ENCODE results near the gene CXCL17.

CXCL17 gene

GRCh38 chr19:42396381-42397262, 46.1 kb downstream of the CXCL17 start:
- Mint-ChIP-seq H3K9me3 (no peaks in the 10 kb centered on the region), H3K4me1 (ENCODE audit: low read depth in 2 of 2) (peaks cover 34 to 36% of the 10 kb centered on the region in 2 donors), H3K36me3 (ENCODE audit: insufficient read depth) (peaks cover 6% of the 10 kb centered on the region), H3K27ac (peak overlapping the region; percentile 95 to 96), H3K4me3 (peak overlapping the region; percentile 80 to 83), H3K27me3 (peaks cover 0 to 8% of the 10 kb centered on the region in 2 donors)
- ATAC-seq (replicated peaks), result peak; percentile 86
- DNase-seq, result peak; percentile 88 to 93 (median 91)

GRCh38 chr19:42394751-42395150, 48.0 kb downstream of the CXCL17 start:
- Mint-ChIP-seq H3K4me1 (ENCODE audit: low read depth in 2 of 2) (peaks cover 23 to 29% of the 10 kb centered on the region in 2 donors), H3K9me3 (no peaks in the 10 kb centered on the region), H3K4me3 (no peak overlapping the region), H3K36me3 (ENCODE audit: insufficient read depth) (peaks cover 6% of the 10 kb centered on the region), H3K27me3 (peaks cover 15 to 26% of the 10 kb centered on the region in 2 donors), H3K27ac (no peak overlapping the region)
- no peak for DNase-seq
- no peak for ATAC-seq (replicated peaks)

GRCh38 chr19:42392165-42392564, 50.6 kb downstream of the CXCL17 start:
- peaks cover 28 to 46% of the 10 kb centered on the region in 2 donors for H3K27me3 Mint-ChIP-seq
- ATAC-seq (replicated peaks) (no peak), DNase-seq (no peak)
- no peak overlapping the region for H3K4me3 Mint-ChIP-seq
- no peaks in the 10 kb centered on the region for H3K9me3 Mint-ChIP-seq
- H3K36me3 Mint-ChIP-seq (ENCODE audit: insufficient read depth), result peaks cover 3% of the 10 kb centered on the region
- no peak overlapping the region for H3K27ac Mint-ChIP-seq
- H3K4me1 Mint-ChIP-seq (ENCODE audit: low read depth in 2 of 2), result peaks cover 7 to 10% of the 10 kb centered on the region in 2 donors

- no peak within 1 kb of the TSS for H3K4me3 Mint-ChIP-seq
These were observed 52.8 kb downstream of the CXCL17 start, which contains the start of gene CNFN for GRCh38 chr19:42389899-42390298. Gene CNFN (minus strand): TSS chr19:42390297. CDS start chr19:42389037, 1,260 bp downstream.

GRCh38 chr19:42388851-42389489, 53.8 kb downstream of the CXCL17 start:
- no peak overlapping the region for H3K4me3 Mint-ChIP-seq
- DNase-seq, result no peak
- no peak overlapping the region for H3K27ac Mint-ChIP-seq

More at GRCh38 chr19:42389899-42390298, 52.8 kb downstream of the CXCL17 start, which contains the start of gene CNFN:
- H3K27me3 Mint-ChIP-seq, result peaks cover 35 to 54% of the 10 kb centered on the region in 2 donors
- ATAC-seq (replicated peaks) (no peak), DNase-seq (no peak)
- H3K27ac Mint-ChIP-seq, result no peak within 1 kb of the TSS
- H3K36me3 Mint-ChIP-seq (ENCODE audit: insufficient read depth), result peaks cover 4% of the 10 kb centered on the region
- H3K9me3 Mint-ChIP-seq, result no peaks in the 10 kb centered on the region
- H3K4me1 Mint-ChIP-seq (ENCODE audit: low read depth in 2 of 2), result peaks cover 5 to 7% of the 10 kb centered on the region in 2 donors

GRCh38 chr19:42386974-42387707, 55.6 kb downstream of the CXCL17 start:
- Mint-ChIP-seq H3K27me3 (peaks cover 47 to 66% of the 10 kb centered on the region in 2 donors), H3K4me3 (peak overlapping the region; percentile 72 to 79), H3K27ac (peak overlapping the region in 1 of 2 donors; percentile 83), H3K9me3 (no peaks in the 10 kb centered on the region), H3K4me1 (ENCODE audit: low read depth in 2 of 2) (peaks cover 5 to 7% of the 10 kb centered on the region in 2 donors), H3K36me3 (ENCODE audit: insufficient read depth) (peaks cover 4% of the 10 kb centered on the region)
- ATAC-seq (replicated peaks), result peak; percentile 91
- peak; percentile 53 to 57 (median 55) for DNase-seq

More at GRCh38 chr19:42388851-42389489, 53.8 kb downstream of the CXCL17 start:
- H3K4me1 Mint-ChIP-seq (ENCODE audit: low read depth in 2 of 2), result peaks cover 5 to 7% of the 10 kb centered on the region in 2 donors
- H3K9me3 Mint-ChIP-seq, result no peaks in the 10 kb centered on the region
- H3K27me3 Mint-ChIP-seq, result peaks cover 35 to 54% of the 10 kb centered on the region in 2 donors
- no peak for ATAC-seq (replicated peaks)
- peaks cover 4% of the 10 kb centered on the region for H3K36me3 Mint-ChIP-seq (ENCODE audit: insufficient read depth)

GRCh38 chr19:42380155-42380554, 62.6 kb downstream of the CXCL17 start:
- ATAC-seq (replicated peaks) (no peak), DNase-seq (no peak)
- Mint-ChIP-seq H3K27me3 (peaks cover 21 to 34% of the 10 kb centered on the region in 2 donors), H3K4me3 (no peak overlapping the region), H3K4me1 (ENCODE audit: low read depth in 2 of 2) (no peaks in the 10 kb centered on the region), H3K27ac (no peak overlapping the region), H3K36me3 (ENCODE audit: insufficient read depth) (no peaks in the 10 kb centered on the region), H3K9me3 (no peaks in the 10 kb centered on the region)

Data from effector memory CD8-positive, alpha-beta T cell (primary cell).